Panc1 (cell line): Measurements from ENCODE around the gene SLC48A1. TPM values are rescaled to one million over a fixed set of nuclear protein-coding genes. Genes with fewer than 3 reads are reported as not detected.

ENCODE experiments used
- ATAC-seq: fragments of 200-7000 bp; cut with Tn5 transposase; 2 replicates; pipeline ENCODE4 v1.9.1; 2020; ENCODE audit warnings: mild to moderate bottlenecking, moderate library complexity
- BruUV-seq: library from RNA; stranded (reverse); fragments of 400-500 nt; replicated peaks from 2 replicates; lab custom pipeline; 2021; lab: Mats Ljungman, UMichigan
- CTCF ChIA-PET: fragments of 300-600 bp; sonication (Branson Sonifier 250); formaldehyde crosslinking; loops from one replicate; lab custom pipeline; 2022; ENCODE audit warnings: antibody characterized with exemption; lab: Charles Lee
- POLR2A ChIA-PET: fragments of 300-600 bp; sonication (Branson Sonifier 250); formaldehyde crosslinking; loops from one replicate; lab custom pipeline; 2022; ENCODE audit warnings: antibody characterized with exemption; lab: Charles Lee
- DNase-seq: peaks from one replicate; pipeline ENCODE4 v3.0.0-alpha.2; 2010; ENCODE audit warnings: low read depth, low spot score
- H3K27ac ChIP-seq: 2 replicates; pipeline ENCODE4 v1.5.1; 2011; ENCODE audit warnings: mild to moderate bottlenecking, low read length, inconsistent platforms
- H3K27me3 ChIP-seq: fragments of 200-500 bp; sonication (Bioruptor generic); 2 replicates; pipeline ENCODE4 v1.6.0; 2014; ENCODE audit warnings: low read length, inconsistent platforms; ENCODE audit not compliant: control insufficient read depth, insufficient read depth
- H3K36me3 ChIP-seq: fragments of 200-500 bp; sonication (Bioruptor generic); 2 replicates; pipeline ENCODE4 v1.5.1; 2014; ENCODE audit warnings: inconsistent platforms, mild to moderate bottlenecking, low read length, moderate library complexity; ENCODE audit not compliant: control insufficient read depth, insufficient read depth
- H3K4me1 ChIP-seq: 2 replicates; pipeline ENCODE4 v1.5.1; 2011; ENCODE audit warnings: inconsistent platforms, mild to moderate bottlenecking, low read length, moderate library complexity; ENCODE audit not compliant: control insufficient read depth, insufficient read depth
- H3K4me3 ChIP-seq, 2 experiments: 2 replicates each; pipeline ENCODE4 v1.5.1; 2011 to 2012; ENCODE audit warnings: low read depth in 2 of 2, low read length in 2 of 2, mild to moderate bottlenecking in 2 of 2, inconsistent platforms in 1 of 2, moderate library complexity in 1 of 2
- H3K9me3 ChIP-seq: fragments of 200-500 bp; sonication (Bioruptor generic); 2 replicates; pipeline ENCODE4 v1.5.1; 2014; ENCODE audit warnings: low read depth, mild to moderate bottlenecking, inconsistent platforms, low read length, moderate library complexity; ENCODE audit not compliant: control insufficient read depth, insufficient read depth
- POLR2AphosphoS5 ChIP-seq: IDR thresholded peaks from 2 replicates; pipeline ENCODE4 v1.6.1; 2012; ENCODE audit warnings: mild to moderate bottlenecking, low read depth, low read length, moderate library complexity
- SIN3A ChIP-seq: IDR thresholded peaks from 2 replicates; pipeline ENCODE4 v1.6.1; 2012; ENCODE audit warnings: low read depth, mild to moderate bottlenecking, low read length, moderate library complexity, borderline replicate concordance; ENCODE audit not compliant: insufficient read depth
- TCF7L2 ChIP-seq: IDR thresholded peaks from 2 replicates; pipeline ENCODE4 v1.6.1; 2011; ENCODE audit warnings: mild to moderate bottlenecking, low read depth, low read length, inconsistent platforms
- in situ Hi-C: cut with HindIII; loops from 2 replicates; pipeline ENCODE4 v1.10.0; 2016; ENCODE audit warnings: low sequenced_read_pairs, low pct_unique_long_range_greater_than_20kb
- intact Hi-C: fragments of 100-400 bp; cut with micrococcal nuclease; formaldehyde crosslinking; loops from one replicate; pipeline ENCODE4 v1.10.0; 2022; ENCODE audit not compliant: unreplicated experiment
- total RNA-seq: library from RNA; stranded (reverse); gene quantifications from one replicate; pipeline ENCODE4 v1.2.1, GENCODE V29; 2021; ENCODE audit not compliant: unreplicated experiment
- TF ChIP-seq, protein P1 (sequence below), 2 experiments: IDR thresholded peaks; 2 replicates each; pipeline ENCODE4 v1.6.1; 2011 to 2012; ENCODE audit warnings: low read depth in 2 of 2, control low read depth in 1 of 2, low read length in 1 of 2, mild to moderate bottlenecking in 1 of 2, moderate library complexity in 1 of 2; ENCODE audit not compliant: insufficient read depth in 1 of 2
- TF ChIP-seq, protein P2 (sequence below): fragments of 450-650 bp; IDR thresholded peaks from 2 replicates; pipeline ENCODE4 v1.5.1; 2017; ENCODE audit warnings: mild to moderate bottlenecking

Gene SLC48A1
- total RNA-seq, 1 experiment from 2014 or later, result 32.0 TPM

DNA sequence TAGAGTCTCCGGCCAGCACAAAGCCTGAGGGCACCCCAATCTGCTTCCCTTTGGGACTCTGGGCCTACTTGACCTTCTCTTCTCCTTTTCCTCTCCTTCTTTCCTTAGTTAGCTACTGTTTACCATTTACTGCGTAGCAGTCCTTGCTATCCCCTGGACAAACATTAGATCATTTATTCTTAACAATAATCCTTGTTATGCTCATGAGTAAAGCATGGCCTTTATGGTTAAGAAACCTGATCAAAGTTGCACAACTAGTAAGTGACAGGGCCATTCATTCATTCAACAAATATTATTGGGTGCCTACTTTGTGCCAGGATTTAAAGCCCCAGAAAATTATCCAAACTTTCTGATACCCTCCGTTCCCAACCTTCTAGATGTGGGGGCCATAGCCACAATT lies 49.8 kb downstream of the SLC48A1 start:
- peak overlapping the region; percentile 89 for H3K27ac ChIP-seq
- BruUV-seq, result no TSS peak
- in situ Hi-C loops (no loop called here), intact Hi-C loops (no loop called here)
- ATAC-seq (no peak), DNase-seq (no peak)
- H3K4me1 ChIP-seq, result peaks cover 36% of the 10 kb centered on the region
- no peak overlapping the region for H3K4me3 ChIP-seq
- H3K9me3 ChIP-seq, result no peaks in the 10 kb centered on the region
- no peaks in the 10 kb centered on the region for H3K36me3 ChIP-seq
- POLR2A ChIA-PET, result no interaction called here
- H3K27me3 ChIP-seq, result no peaks in the 10 kb centered on the region
- CTCF ChIA-PET, result interaction anchor here (1.0 kb wide), 1 partner anchor 26 kb away, joined by 3 read pairs; no protein-coding TSS in a partner anchor
- TF ChIP-seq TCF7L2, result no peak
- TF ChIP-seq, protein P1, sequence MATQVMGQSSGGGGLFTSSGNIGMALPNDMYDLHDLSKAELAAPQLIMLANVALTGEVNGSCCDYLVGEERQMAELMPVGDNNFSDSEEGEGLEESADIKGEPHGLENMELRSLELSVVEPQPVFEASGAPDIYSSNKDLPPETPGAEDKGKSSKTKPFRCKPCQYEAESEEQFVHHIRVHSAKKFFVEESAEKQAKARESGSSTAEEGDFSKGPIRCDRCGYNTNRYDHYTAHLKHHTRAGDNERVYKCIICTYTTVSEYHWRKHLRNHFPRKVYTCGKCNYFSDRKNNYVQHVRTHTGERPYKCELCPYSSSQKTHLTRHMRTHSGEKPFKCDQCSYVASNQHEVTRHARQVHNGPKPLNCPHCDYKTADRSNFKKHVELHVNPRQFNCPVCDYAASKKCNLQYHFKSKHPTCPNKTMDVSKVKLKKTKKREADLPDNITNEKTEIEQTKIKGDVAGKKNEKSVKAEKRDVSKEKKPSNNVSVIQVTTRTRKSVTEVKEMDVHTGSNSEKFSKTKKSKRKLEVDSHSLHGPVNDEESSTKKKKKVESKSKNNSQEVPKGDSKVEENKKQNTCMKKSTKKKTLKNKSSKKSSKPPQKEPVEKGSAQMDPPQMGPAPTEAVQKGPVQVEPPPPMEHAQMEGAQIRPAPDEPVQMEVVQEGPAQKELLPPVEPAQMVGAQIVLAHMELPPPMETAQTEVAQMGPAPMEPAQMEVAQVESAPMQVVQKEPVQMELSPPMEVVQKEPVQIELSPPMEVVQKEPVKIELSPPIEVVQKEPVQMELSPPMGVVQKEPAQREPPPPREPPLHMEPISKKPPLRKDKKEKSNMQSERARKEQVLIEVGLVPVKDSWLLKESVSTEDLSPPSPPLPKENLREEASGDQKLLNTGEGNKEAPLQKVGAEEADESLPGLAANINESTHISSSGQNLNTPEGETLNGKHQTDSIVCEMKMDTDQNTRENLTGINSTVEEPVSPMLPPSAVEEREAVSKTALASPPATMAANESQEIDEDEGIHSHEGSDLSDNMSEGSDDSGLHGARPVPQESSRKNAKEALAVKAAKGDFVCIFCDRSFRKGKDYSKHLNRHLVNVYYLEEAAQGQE (IDR thresholded peaks at IDR 0.05; ENCODE audit: insufficient read depth in 1 of 2, low read depth in 2 of 2, low read length in 1 of 2), result no peak
- TF ChIP-seq POLR2AphosphoS5, result no peak
- TF ChIP-seq, protein P2, sequence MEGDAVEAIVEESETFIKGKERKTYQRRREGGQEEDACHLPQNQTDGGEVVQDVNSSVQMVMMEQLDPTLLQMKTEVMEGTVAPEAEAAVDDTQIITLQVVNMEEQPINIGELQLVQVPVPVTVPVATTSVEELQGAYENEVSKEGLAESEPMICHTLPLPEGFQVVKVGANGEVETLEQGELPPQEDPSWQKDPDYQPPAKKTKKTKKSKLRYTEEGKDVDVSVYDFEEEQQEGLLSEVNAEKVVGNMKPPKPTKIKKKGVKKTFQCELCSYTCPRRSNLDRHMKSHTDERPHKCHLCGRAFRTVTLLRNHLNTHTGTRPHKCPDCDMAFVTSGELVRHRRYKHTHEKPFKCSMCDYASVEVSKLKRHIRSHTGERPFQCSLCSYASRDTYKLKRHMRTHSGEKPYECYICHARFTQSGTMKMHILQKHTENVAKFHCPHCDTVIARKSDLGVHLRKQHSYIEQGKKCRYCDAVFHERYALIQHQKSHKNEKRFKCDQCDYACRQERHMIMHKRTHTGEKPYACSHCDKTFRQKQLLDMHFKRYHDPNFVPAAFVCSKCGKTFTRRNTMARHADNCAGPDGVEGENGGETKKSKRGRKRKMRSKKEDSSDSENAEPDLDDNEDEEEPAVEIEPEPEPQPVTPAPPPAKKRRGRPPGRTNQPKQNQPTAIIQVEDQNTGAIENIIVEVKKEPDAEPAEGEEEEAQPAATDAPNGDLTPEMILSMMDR, result no peak
- TF ChIP-seq SIN3A, result no peak

DNA sequence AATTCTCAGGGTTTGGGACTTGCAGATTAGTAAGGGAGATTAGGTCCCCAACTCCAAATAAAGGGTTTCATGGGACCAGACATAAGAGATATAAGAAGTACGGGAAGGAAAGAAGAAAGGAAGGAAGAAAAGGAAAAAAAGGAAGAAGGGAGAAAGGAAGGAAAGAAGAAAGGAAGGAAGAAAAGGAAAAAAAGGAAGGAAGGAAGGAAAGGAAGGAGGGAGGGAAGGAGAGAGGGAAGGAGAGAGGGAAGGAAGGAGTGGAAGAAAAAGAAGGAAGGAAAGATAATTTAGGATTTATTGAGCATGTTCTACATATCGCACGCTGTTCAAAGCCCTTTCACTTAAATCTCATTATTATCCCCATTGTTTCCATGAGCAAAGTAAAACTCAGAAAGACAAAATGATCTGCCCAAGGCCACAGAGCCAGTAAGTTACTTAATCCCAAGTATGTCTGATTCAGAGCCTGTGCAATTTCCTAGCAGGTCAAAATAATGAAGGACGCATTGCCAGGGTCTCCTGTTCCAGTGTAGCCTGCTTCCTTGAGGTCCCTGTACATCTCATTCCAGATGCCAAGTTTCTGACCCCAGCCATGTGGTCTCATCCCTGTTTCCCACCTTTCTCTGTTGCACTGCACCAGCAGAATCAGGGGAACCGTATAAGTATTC lies 50.5 kb downstream of the SLC48A1 start:
- no peaks in the 10 kb centered on the region for H3K27me3 ChIP-seq
- H3K4me3 ChIP-seq, result no peak overlapping the region
- ChIA-PET CTCF (no interaction called here), POLR2A (no interaction called here)
- intact Hi-C loops (no loop called here), in situ Hi-C loops (no loop called here)
- no peak for DNase-seq
- H3K4me1 ChIP-seq, result peaks cover 30% of the 10 kb centered on the region
- ATAC-seq, result no peak
- no peaks in the 10 kb centered on the region for H3K36me3 ChIP-seq
- H3K27ac ChIP-seq, result peak overlapping the region; percentile 14; the same call in 1 of the 2 replicates
- no TSS peak for BruUV-seq
- no peak for TF ChIP-seq SIN3A
- no peak for TF ChIP-seq TCF7L2
- no peak for TF ChIP-seq POLR2AphosphoS5
- TF ChIP-seq, protein P1 (IDR thresholded peaks at IDR 0.05; ENCODE audit: insufficient read depth in 1 of 2, low read depth in 2 of 2, low read length in 1 of 2), result no peak
- TF ChIP-seq, protein P2, result no peak
- no peaks in the 10 kb centered on the region for H3K9me3 ChIP-seq
